HCT116 (cell line): ENCODE measurements around the gene TPK1. TPM values are rescaled to one million over a fixed set of nuclear protein-coding genes. Genes with fewer than 3 reads are reported as not detected.

Experiments used
- ATAC-seq: fragments of 200-7000 bp; cut with Tn5 transposase; 2 replicates; pipeline ENCODE4 v1.9.1; 2020; ENCODE audit warnings: mild to moderate bottlenecking, moderate library complexity
- BruUV-seq: library from RNA; stranded (reverse); fragments of 400-500 nt; replicated peaks from 2 replicates; lab custom pipeline; 2021; lab: Mats Ljungman, UMichigan
- CTCF ChIA-PET: fragments of 300-600 bp; sonication (Branson Sonifier 250); formaldehyde crosslinking; loops from one replicate; lab custom pipeline; 2021; ENCODE audit warnings: antibody characterized with exemption; lab: Charles Lee
- POLR2A ChIA-PET: fragments of 300-600, 350-600 bp; sonication (Branson Sonifier 250); formaldehyde crosslinking; loops from one replicate; lab custom pipeline; 2021; ENCODE audit warnings: antibody characterized with exemption; lab: Charles Lee
- RAD21 ChIA-PET, 2 experiments: fragments of 300-600 bp; sonication (Branson Sonifier 250); formaldehyde crosslinking; loops; one replicate each; lab custom pipeline; 2023; ENCODE audit warnings: low total read pairs in 2 of 2; ENCODE audit not compliant: uncharacterized antibody in 2 of 2, unreplicated experiment in 2 of 2, low non-redundant PET in 1 of 2; lab: Charles Lee
- DNase-seq: peaks from one replicate; pipeline ENCODE4 v3.0.0-alpha.2; 2010; ENCODE audit warnings: low read depth, low spot score
- H2AFZ ChIP-seq: fragments of 200-600 bp; shearing (Covaris generic), sonication (generic); 2 replicates; pipeline ENCODE4 v1.6.1; 2017; ENCODE audit warnings: low read depth, mixed run types, mixed read lengths, antibody characterized with exemption, low read length; ENCODE audit not compliant: poor library complexity, severe bottlenecking
- H3K27ac ChIP-seq: 2 replicates; pipeline ENCODE4 v1.5.1; 2012; ENCODE audit warnings: low read depth, low read length
- H3K27me3 ChIP-seq: fragments of 200-600 bp; sonication (generic); 2 replicates; pipeline ENCODE4 v1.6.1; 2016; ENCODE audit warnings: mixed run types, low read length, mixed read lengths; ENCODE audit not compliant: insufficient read depth
- H3K36me3 ChIP-seq, 2 experiments: fragments of 200-500 bp in 1 of 2; fragments of 200-600 bp in 1 of 2; sonication (Bioruptor generic) in 1 of 2; sonication (generic) in 1 of 2; 2 replicates each; pipeline versions ENCODE4 v1.5.1 to v1.6.1; 2014 to 2016; ENCODE audit warnings: low read length in 2 of 2, inconsistent platforms in 1 of 2, mixed read lengths in 1 of 2, mixed run types in 1 of 2; ENCODE audit not compliant: insufficient read depth in 2 of 2, control insufficient read depth in 1 of 2
- H3K4me1 ChIP-seq, 2 experiments: fragments of 200-600 bp in 1 of 2; sonication (generic) in 1 of 2; 2 replicates each; pipeline versions ENCODE4 v1.5.1 to v1.6.1; 2012 to 2017; ENCODE audit warnings: low read length in 2 of 2, inconsistent platforms in 1 of 2, mild to moderate bottlenecking in 1 of 2, mixed read lengths in 1 of 2, mixed run types in 1 of 2, moderate library complexity in 1 of 2; ENCODE audit not compliant: insufficient read depth in 2 of 2, control insufficient read depth in 1 of 2
- H3K4me2 ChIP-seq: fragments of 200-600 bp; sonication (generic); 2 replicates; pipeline ENCODE4 v1.6.1; 2017; ENCODE audit warnings: mixed run types, low read length, mixed read lengths
- H3K4me3 ChIP-seq, 2 experiments: fragments of 200-600 bp in 1 of 2; sonication (generic) in 1 of 2; replicated peaks in 1 of 2; 2 replicates each; pipeline ENCODE4 v1.5.1; 2011 to 2016; ENCODE audit warnings: low read length in 2 of 2, control low read depth in 1 of 2, low read depth in 1 of 2, mild to moderate bottlenecking in 1 of 2, mixed read lengths in 1 of 2, mixed run types in 1 of 2
- H3K79me2 ChIP-seq: fragments of 200-600 bp; sonication (generic); 2 replicates; pipeline ENCODE4 v1.6.1; 2017; ENCODE audit warnings: mild to moderate bottlenecking, mixed run types, low read length, moderate library complexity, mixed read lengths; ENCODE audit not compliant: insufficient read depth
- H3K9ac ChIP-seq: fragments of 200-600 bp; sonication (generic); 2 replicates; pipeline ENCODE4 v1.6.1; 2016; ENCODE audit warnings: low read length, mixed read lengths
- H3K9me2 ChIP-seq: fragments of 200-600 bp; sonication (generic), shearing (Covaris generic); 2 replicates; pipeline ENCODE4 v1.6.1; 2017; ENCODE audit warnings: mixed run types, mild to moderate bottlenecking, moderate library complexity; ENCODE audit not compliant: insufficient read depth
- H3K9me3 ChIP-seq, 2 experiments: fragments of 200-500 bp in 1 of 2; fragments of 200-600 bp in 1 of 2; sonication (Bioruptor generic) in 1 of 2; sonication (generic) in 1 of 2; 2 replicates each; pipeline ENCODE4 v1.6.1; 2014 to 2017; ENCODE audit warnings: low read length in 2 of 2, mixed read lengths in 2 of 2, inconsistent platforms in 1 of 2, low read depth in 1 of 2, mild to moderate bottlenecking in 1 of 2, mixed run types in 1 of 2, moderate library complexity in 1 of 2; ENCODE audit not compliant: control insufficient read depth in 1 of 2, insufficient read depth in 1 of 2
- H4K20me1 ChIP-seq: fragments of 200-600 bp; sonication (generic), shearing (Covaris generic); 2 replicates; pipeline ENCODE4 v1.6.1; 2017; ENCODE audit warnings: mixed run types, mild to moderate bottlenecking, moderate library complexity; ENCODE audit not compliant: insufficient read depth
- ATF3 ChIP-seq: IDR thresholded peaks from 2 replicates; pipeline ENCODE4 v1.6.1; 2012
- CBX3 ChIP-seq: IDR thresholded peaks from 2 replicates; pipeline ENCODE4 v1.6.1; 2012; ENCODE audit warnings: low read depth
- CEBPB ChIP-seq: IDR thresholded peaks from 2 replicates; pipeline ENCODE4 v1.6.1; 2012; ENCODE audit warnings: low read depth
- EGR1 ChIP-seq: IDR thresholded peaks from 2 replicates; pipeline ENCODE4 v1.6.1; 2012; ENCODE audit warnings: low read depth
- FOSL1 ChIP-seq: IDR thresholded peaks from 2 replicates; pipeline ENCODE4 v1.6.1; 2012; ENCODE audit warnings: low read depth
- POLR2AphosphoS5 ChIP-seq: IDR thresholded peaks from 2 replicates; pipeline ENCODE4 v1.6.1; 2011; ENCODE audit warnings: mild to moderate bottlenecking, low read depth, low read length, moderate library complexity
- RAD21 ChIP-seq: IDR thresholded peaks from 2 replicates; pipeline ENCODE4 v1.6.1; 2012; ENCODE audit warnings: low read depth, mild to moderate bottlenecking
- REST ChIP-seq: IDR thresholded peaks from 2 replicates; pipeline ENCODE4 v1.6.1; 2012; ENCODE audit warnings: low read depth
- SIN3A ChIP-seq: IDR thresholded peaks from 2 replicates; pipeline ENCODE4 v1.6.1; 2012; ENCODE audit warnings: low read depth
- SRF ChIP-seq: IDR thresholded peaks from 2 replicates; pipeline ENCODE4 v1.6.1; 2012; ENCODE audit warnings: low read depth
- YY1 ChIP-seq: IDR thresholded peaks from 2 replicates; pipeline ENCODE4 v1.6.1; 2011; ENCODE audit warnings: low read length, low read depth, moderate library complexity, mild to moderate bottlenecking; ENCODE audit not compliant: insufficient replicate concordance; ENCODE audit errors: extremely low read depth
- intact Hi-C: fragments of 100-400 bp; cut with micrococcal nuclease; formaldehyde crosslinking; loops from 2 replicates; pipeline ENCODE4 v1.10.0; 2022
- total RNA-seq: library from RNA; stranded (reverse); gene quantifications from one replicate; pipeline ENCODE4 v1.2.1, GENCODE V29; 2021; ENCODE audit not compliant: unreplicated experiment

The TPK1 gene
- total RNA-seq, 1 experiment from 2014 or later = 5.4 TPM

GRCh38 chr7:144761493-144761892, 74.4 kb downstream of the TPK1 start:
- ATAC-seq (no peak), DNase-seq (no peak)
- Histone ChIP-seq H3K4me2 (no peak overlapping the region), H3K27me3 (no peaks in the 10 kb centered on the region), H4K20me1 (no peaks in the 10 kb centered on the region), H3K9me3 (no peaks in the 10 kb centered on the region), H3K4me1 (no peaks in the 10 kb centered on the region), H3K27ac (no peak overlapping the region), H3K36me3 (no peaks in the 10 kb centered on the region), H3K9ac (no peak overlapping the region), H2AFZ (no peak overlapping the region), H3K4me3 (no peak overlapping the region), H3K79me2 (no peaks in the 10 kb centered on the region), H3K9me2 (no peaks in the 10 kb centered on the region)
- CTCF ChIA-PET = no interaction called here
- TF ChIP-seq YY1 (no peak), REST (no peak), CBX3 (no peak)
- BruUV-seq = no TSS peak
- intact Hi-C loops = no loop called here
- POLR2A ChIA-PET = no interaction called here
- RAD21 ChIA-PET = no interaction called here

- intact Hi-C loops = no loop called here
- no peak for DNase-seq
- no peaks in the 10 kb centered on the region for H3K27me3 ChIP-seq
- H3K4me2 ChIP-seq = no peak overlapping the region
- no peak for TF ChIP-seq ATF3
- TF ChIP-seq SRF = no peak
- TF ChIP-seq POLR2AphosphoS5 = no peak
- no peak for TF ChIP-seq SIN3A
- no peak for TF ChIP-seq CBX3
- no peak for TF ChIP-seq FOSL1
- TF ChIP-seq CEBPB = no peak
- TF ChIP-seq EGR1 = no peak
- TF ChIP-seq RAD21 = no peak
- TF ChIP-seq, all 23 proteins: peak for 0
- H3K79me2 ChIP-seq = no peaks in the 10 kb centered on the region
- H2AFZ ChIP-seq = no peak overlapping the region
- RAD21 ChIA-PET = no interaction called here
- H3K9ac ChIP-seq = no peak overlapping the region
- no peaks in the 10 kb centered on the region for H3K4me1 ChIP-seq
- ATAC-seq = no peak
- no peak overlapping the region for H3K4me3 ChIP-seq
- BruUV-seq = no TSS peak
- CTCF ChIA-PET = no interaction called here
- no peaks in the 10 kb centered on the region for H3K9me3 ChIP-seq
- no peak overlapping the region for H3K27ac ChIP-seq
- no peaks in the 10 kb centered on the region for H4K20me1 ChIP-seq
- H3K36me3 ChIP-seq = no peaks in the 10 kb centered on the region
- H3K9me2 ChIP-seq = no peaks in the 10 kb centered on the region
- POLR2A ChIA-PET = no interaction called here
These were observed 76.2 kb downstream of the TPK1 start for GRCh38 chr7:144759653-144760052.
